Measurements from ENCODE around the gene CHAC2.

DNA sequence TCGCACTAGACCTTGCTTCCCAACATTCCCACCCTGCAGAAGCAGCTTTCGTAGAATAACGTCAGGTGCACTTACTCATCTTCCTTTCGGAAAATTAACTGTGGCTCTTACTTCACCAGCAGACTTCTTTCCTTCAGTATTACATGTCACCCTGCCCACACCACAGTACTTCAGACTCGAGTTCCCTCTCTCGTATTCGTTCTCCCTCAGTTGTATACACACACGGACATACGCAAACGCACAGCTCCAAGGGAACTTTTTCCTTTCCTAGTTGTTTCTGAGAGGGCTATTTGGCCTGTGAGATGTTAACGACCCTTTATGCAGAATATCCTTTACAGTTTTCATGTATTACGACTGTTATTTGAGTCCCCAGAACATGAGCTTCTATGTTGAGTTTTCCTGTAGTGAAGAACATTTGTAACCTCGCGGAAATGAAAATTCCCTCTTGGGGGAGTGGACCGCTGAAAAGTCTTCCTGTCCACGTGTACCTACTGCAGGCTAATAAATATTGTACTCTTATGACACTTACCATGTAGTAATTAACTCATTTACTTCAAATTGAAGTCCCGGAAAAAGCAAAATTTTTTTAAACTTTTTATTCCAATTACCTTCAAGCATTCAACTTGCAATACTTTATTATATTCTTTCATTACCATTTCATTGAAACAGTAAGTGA, 20.1 kb downstream of the CHAC2 start:
- TF ChIP-seq, protein P1, sequence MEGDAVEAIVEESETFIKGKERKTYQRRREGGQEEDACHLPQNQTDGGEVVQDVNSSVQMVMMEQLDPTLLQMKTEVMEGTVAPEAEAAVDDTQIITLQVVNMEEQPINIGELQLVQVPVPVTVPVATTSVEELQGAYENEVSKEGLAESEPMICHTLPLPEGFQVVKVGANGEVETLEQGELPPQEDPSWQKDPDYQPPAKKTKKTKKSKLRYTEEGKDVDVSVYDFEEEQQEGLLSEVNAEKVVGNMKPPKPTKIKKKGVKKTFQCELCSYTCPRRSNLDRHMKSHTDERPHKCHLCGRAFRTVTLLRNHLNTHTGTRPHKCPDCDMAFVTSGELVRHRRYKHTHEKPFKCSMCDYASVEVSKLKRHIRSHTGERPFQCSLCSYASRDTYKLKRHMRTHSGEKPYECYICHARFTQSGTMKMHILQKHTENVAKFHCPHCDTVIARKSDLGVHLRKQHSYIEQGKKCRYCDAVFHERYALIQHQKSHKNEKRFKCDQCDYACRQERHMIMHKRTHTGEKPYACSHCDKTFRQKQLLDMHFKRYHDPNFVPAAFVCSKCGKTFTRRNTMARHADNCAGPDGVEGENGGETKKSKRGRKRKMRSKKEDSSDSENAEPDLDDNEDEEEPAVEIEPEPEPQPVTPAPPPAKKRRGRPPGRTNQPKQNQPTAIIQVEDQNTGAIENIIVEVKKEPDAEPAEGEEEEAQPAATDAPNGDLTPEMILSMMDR (IDR thresholded peaks at IDR 0.05), result no peak
- TF ChIP-seq EP300 (IDR thresholded peaks at IDR 0.05), result no peak

Data from stomach (tissue), 4 donors.